Spleen (tissue), 11 donors: ENCODE measurements around the gene EFNA2. TPM values are rescaled to one million over a fixed set of nuclear protein-coding genes. Genes with fewer than 3 reads are reported as not detected.

Source experiments
- DNase-seq: peaks from one replicate; pipeline ENCODE4 v3.0.0-alpha.2; 2020
- H3K27ac ChIP-seq, 8 donors: fragments of 200-600 bp; sonication (generic) in 7 of 8; 1 replicate in 4 of 8; 2 replicates in 4 of 8; pipeline versions ENCODE4 v1.5.0 to v1.8.0; 2016 to 2021; ENCODE audit warnings: inconsistent platforms in 4 of 8, mild to moderate bottlenecking in 4 of 8, moderate library complexity in 1 of 8
- H3K27me3 ChIP-seq, 7 donors: fragments of 200-600 bp; sonication (generic) in 6 of 7; replicated peaks in 1 of 7; 1 replicate in 4 of 7; 2 replicates in 3 of 7; pipeline versions ENCODE4 v1.5.0 to v1.8.0; 2016 to 2021; ENCODE audit warnings: inconsistent platforms in 3 of 7, mild to moderate bottlenecking in 1 of 7
- H3K36me3 ChIP-seq, 6 donors: fragments of 200-600 bp; sonication (generic) in 5 of 6; 1 replicate in 4 of 6; 2 replicates in 2 of 6; pipeline versions ENCODE4 v1.5.0 to v1.8.0; 2016 to 2021; ENCODE audit warnings: inconsistent platforms in 2 of 6
- H3K4me1 ChIP-seq, 6 donors: fragments of 200-600 bp; sonication (generic) in 5 of 6; 1 replicate in 3 of 6; 2 replicates in 3 of 6; pipeline versions ENCODE4 v1.5.0 to v1.8.0; 2016 to 2021; ENCODE audit warnings: inconsistent platforms in 3 of 6
- H3K4me3 ChIP-seq, 8 donors: fragments of 200-600 bp; sonication (generic) in 7 of 8; 1 replicate in 4 of 8; 2 replicates in 4 of 8; pipeline versions ENCODE4 v1.5.0 to v1.8.0; 2016 to 2021; ENCODE audit warnings: inconsistent platforms in 4 of 8, mild to moderate bottlenecking in 4 of 8, moderate library complexity in 2 of 8
- H3K9me3 ChIP-seq, 8 donors: fragments of 200-600 bp; sonication (generic) in 7 of 8; 1 replicate in 4 of 8; 2 replicates in 4 of 8; pipeline versions ENCODE4 v1.5.0 to v1.8.0; 2016 to 2021; ENCODE audit warnings: inconsistent platforms in 4 of 8
- CTCF ChIP-seq, 11 experiments: fragments of 200-600 bp in 7 of 11; fragments of 450-650 bp in 4 of 11; sonication (generic) in 4 of 11; IDR thresholded peaks in 8 of 11; conservative IDR thresholded peaks in 3 of 11; 1 replicate in 7 of 11; 2 replicates in 4 of 11; pipeline versions ENCODE4 v1.4.0 to v1.8.0; 2016 to 2021; ENCODE audit warnings: antibody characterized with exemption in 11 of 11, inconsistent platforms in 4 of 11, mild to moderate bottlenecking in 1 of 11
- POLR2A ChIP-seq, 3 donors: fragments of 450-650 bp; IDR thresholded peaks; one replicate each; pipeline ENCODE4 v1.5.1; 2017; ENCODE audit warnings: antibody characterized with exemption in 3 of 3, mild to moderate bottlenecking in 1 of 3
- POLR2AphosphoS5 ChIP-seq, 3 donors: sonication (generic); formaldehyde crosslinking; IDR thresholded peaks; one replicate each; pipeline ENCODE4 v1.5.1; 2017; ENCODE audit warnings: antibody characterized with exemption in 3 of 3
- WGBS, 5 donors: extraction: QIAGEN DNeasy Blood & Tissue Kit in 3 of 5; methylation state at CpG; one replicate each; pipeline versions ENCODE4 v1.1.5 to v1.1.7; 2013 to 2018; 5-methylcytosine and 5-hydroxymethylcytosine counted together
- intact Hi-C: fragments of 100-400 bp; cut with DNase I; formaldehyde crosslinking; loops from one replicate; pipeline ENCODE4 v1.15.0; 2023; ENCODE audit warnings: low total_unique reads
- polyA plus RNA-seq, 3 donors: library from polyadenylated mRNA; stranded (reverse); fragments of 200-250 nt; gene quantifications; one replicate each; pipeline ENCODE4 v1.2.1, GENCODE V29; 2013
- total RNA-seq, 7 donors: library from RNA; depleted of rRNA in 3 of 7; stranded (reverse); fragments of >200 nt in 3 of 7; fragmentation: NEBNext Ultra II Directional in 4 of 7; extraction: Animal tissue kit (Norgen Biotek cat#: 25700) in 4 of 7; gene quantifications; one replicate each; pipeline versions ENCODE4 v1.1.0 to v1.2.1, GENCODE V29; 2016 to 2021
- donor health status: healthy with polysubstance abuse.
- donor health status: DM: no; HTN: no; CAD: no; lungs with moderate emphysema.
- donor health status: DM: no; HTN: no; CAD: no.
- donor health status: Bipolar disorder and iron deficiency.
- donor health status: healthy.
- donor health status: DM: no; HTN: no; CAD: no.
- donor health status: DM: yes; HTN: yes; CAD: no.

The EFNA2 gene
- total and polyA plus RNA-seq, 10 donors, result not detected

- peaks cover 85 to 100% (median 97%) of the 10 kb centered on the region in 6 donors for H3K4me1 ChIP-seq
- 48 to 57% (median 50%) methylated on average over 21 to 23 of the region's 23 CpGs for WGBS, 5 donors
- DNase-seq, result peak; percentile 84
- H3K27ac ChIP-seq, result peak overlapping the region; percentile 93 to 100 (median 99)
- intact Hi-C loops, result no loop called here
- H3K4me3 ChIP-seq, result peak overlapping the region in 4 of 8 donors; percentile 7 to 78 (median 36)
- H3K36me3 ChIP-seq, result peaks cover 8 to 57% (median 48%) of the 10 kb centered on the region in 6 donors
- no peaks in the 10 kb centered on the region for H3K27me3 ChIP-seq
- no peak for TF ChIP-seq POLR2A (IDR thresholded peaks at IDR 0.05)
- TF ChIP-seq CTCF (IDR thresholded peaks at IDR 0.05 in 8 of 11, conservative IDR thresholded peaks at IDR 0.05 in 3 of 11), result no peak
- peak in 2 of 3 donors; percentile 11 to 73 for TF ChIP-seq POLR2AphosphoS5 (IDR thresholded peaks at IDR 0.05)
- no peaks in the 10 kb centered on the region for H3K9me3 ChIP-seq
Measured at GRCh38 chr19:1257475-1258162, 28.1 kb upstream of the EFNA2 start.

GRCh38 chr19:1258163-1258492 lies 27.5 kb upstream of the EFNA2 start:
- Histone ChIP-seq H3K27ac (peak overlapping the region; percentile 93 to 100 (median 99)), H3K9me3 (no peaks in the 10 kb centered on the region), H3K4me3 (peak overlapping the region in 4 of 8 donors; percentile 7 to 78 (median 36)), H3K27me3 (no peaks in the 10 kb centered on the region), H3K4me1 (peaks cover 88 to 100% (median 98%) of the 10 kb centered on the region in 6 donors), H3K36me3 (peaks cover 8 to 57% (median 48%) of the 10 kb centered on the region in 6 donors)
- WGBS, 5 donors, result 53 to 78% (median 64%) methylated on average over 8 of the region's 8 CpGs
- DNase-seq, result peak; percentile 84
- intact Hi-C loops, result no loop called here
- peak; percentile 25 to 50 (median 43) for TF ChIP-seq POLR2AphosphoS5 (IDR thresholded peaks at IDR 0.05)
- TF ChIP-seq CTCF (IDR thresholded peaks at IDR 0.05 in 8 of 11, conservative IDR thresholded peaks at IDR 0.05 in 3 of 11), result no peak
- no peak for TF ChIP-seq POLR2A (IDR thresholded peaks at IDR 0.05)

- Histone ChIP-seq H3K27me3 (no peaks in the 10 kb centered on the region), H3K36me3 (peaks cover 8 to 52% (median 44%) of the 10 kb centered on the region in 6 donors), H3K4me1 (peaks cover 82 to 100% (median 98%) of the 10 kb centered on the region in 6 donors), H3K9me3 (no peaks in the 10 kb centered on the region), H3K27ac (peak overlapping the region; percentile 93 to 100 (median 99)), H3K4me3 (peak overlapping the region; percentile 25 to 80 (median 64))
- WGBS, 5 donors, result 2 to 4% (median 3%) methylated on average over 15 of the region's 15 CpGs
- no peak for DNase-seq
- peak in 2 of 11 experiments; percentile 28 to 31 for TF ChIP-seq CTCF (IDR thresholded peaks at IDR 0.05 in 8 of 11, conservative IDR thresholded peaks at IDR 0.05 in 3 of 11)
- TF ChIP-seq POLR2AphosphoS5 (IDR thresholded peaks at IDR 0.05), result no peak
- no peak for TF ChIP-seq POLR2A (IDR thresholded peaks at IDR 0.05)
- intact Hi-C loops, result no loop called here
Measured at GRCh38 chr19:1258707-1259205, 26.9 kb upstream of the EFNA2 start.

GRCh38 chr19:1259206-1259875 lies 26.3 kb upstream of the EFNA2 start:
- intact Hi-C loops, result no loop called here

More at GRCh38 chr19:1259206-1259875, 26.3 kb upstream of the EFNA2 start:
- Histone ChIP-seq H3K9me3 (no peaks in the 10 kb centered on the region), H3K27ac (peak overlapping the region; percentile 93 to 100 (median 99)), H3K4me1 (peaks cover 79 to 100% (median 98%) of the 10 kb centered on the region in 6 donors), H3K36me3 (peaks cover 8 to 47% (median 38%) of the 10 kb centered on the region in 6 donors), H3K27me3 (no peaks in the 10 kb centered on the region), H3K4me3 (peak overlapping the region; percentile 25 to 80 (median 64))
- DNase-seq, result peak; percentile 98
- TF ChIP-seq CTCF (IDR thresholded peaks at IDR 0.05 in 8 of 11, conservative IDR thresholded peaks at IDR 0.05 in 3 of 11) (peak in 3 of 11 experiments; percentile 6 to 21 (median 9)), POLR2AphosphoS5 (IDR thresholded peaks at IDR 0.05) (peak; percentile 97 to 99 (median 97)), POLR2A (IDR thresholded peaks at IDR 0.05) (peak; percentile 43 to 90 (median 48))
- 3 to 7% (median 5%) methylated on average over 10 to 17 of the region's 17 CpGs for WGBS, 5 donors
